GM19324 (cell line): ENCODE results near the gene ALAD.
"Not testable (repeated sequence)": the region's sequence is repeated elsewhere in the genome, so short reads cannot be mapped to it uniquely, and the experiment has no call there.

Source experiments
- ATAC-seq: cut with Tn5 transposase; IDR thresholded peaks from one replicate; pipeline ENCODE4 v1.9.1; 2021; ENCODE audit warnings: mild to moderate bottlenecking, moderate library complexity; ENCODE audit not compliant: unreplicated experiment, low FRiP score

Gene ALAD

DNA sequence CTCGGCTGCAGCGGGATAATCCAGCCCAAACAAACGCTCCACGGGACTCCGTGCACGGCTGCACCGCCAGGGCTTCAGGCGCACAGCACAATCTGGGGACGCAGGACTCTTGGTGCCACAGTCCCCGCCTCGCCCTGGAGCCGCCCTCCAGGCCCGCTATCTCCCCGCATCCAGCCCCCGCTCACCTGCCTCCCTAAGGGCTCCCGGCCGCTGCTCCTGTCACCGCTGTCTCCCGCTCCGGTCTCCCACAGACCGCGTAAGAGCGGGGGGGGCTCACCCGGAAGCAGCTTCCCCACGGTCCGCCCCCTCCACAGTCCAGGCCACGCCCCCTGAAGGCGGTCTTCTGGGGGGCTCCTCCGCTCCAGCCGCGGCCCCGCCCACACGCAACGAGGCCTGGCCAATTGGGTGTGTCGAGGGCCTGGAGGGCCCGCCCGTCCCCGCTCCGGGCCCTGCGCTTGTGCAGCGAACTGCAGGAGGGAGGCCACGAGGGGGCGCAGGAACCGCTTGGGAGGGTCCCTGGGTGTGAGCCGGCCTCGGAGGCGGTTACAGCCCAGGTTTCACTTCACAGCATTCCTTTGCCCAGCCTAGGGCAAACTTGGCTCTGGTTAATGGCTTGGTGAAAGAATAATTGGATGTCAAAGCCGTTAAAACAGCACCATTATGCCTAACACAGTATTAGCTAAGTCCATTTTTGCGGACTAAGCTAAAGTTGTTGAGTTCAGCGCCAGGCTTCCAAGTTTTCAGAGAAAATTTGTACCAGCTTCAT lies at the start of gene ALAD:
ALAD (minus strand) TSS at position 258 of the 766 bp plus-strand sequence. CDS start 7,725 bp downstream, outside the sequence.
- peak; percentile 100 for ATAC-seq

DNA sequence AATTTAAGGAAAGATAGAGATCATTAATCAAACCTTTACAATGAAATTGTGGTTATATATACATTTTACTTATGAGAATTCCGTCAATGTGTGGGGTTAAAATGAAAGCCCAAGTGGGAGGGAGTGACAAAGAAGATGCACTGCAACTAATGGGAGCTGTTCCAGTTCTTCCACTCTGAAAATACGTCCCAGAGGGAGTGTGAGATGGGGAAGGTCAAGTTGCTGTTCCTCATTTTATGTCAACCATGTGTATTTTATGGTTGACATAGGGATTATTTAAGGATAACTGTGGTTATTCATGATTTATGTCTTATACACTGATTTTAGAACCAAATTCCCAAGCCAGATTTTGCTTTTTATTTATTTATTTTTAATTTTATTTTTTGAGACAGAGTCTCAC lies 48.3 kb upstream of the ALAD start:
- no peak for ATAC-seq

DNA sequence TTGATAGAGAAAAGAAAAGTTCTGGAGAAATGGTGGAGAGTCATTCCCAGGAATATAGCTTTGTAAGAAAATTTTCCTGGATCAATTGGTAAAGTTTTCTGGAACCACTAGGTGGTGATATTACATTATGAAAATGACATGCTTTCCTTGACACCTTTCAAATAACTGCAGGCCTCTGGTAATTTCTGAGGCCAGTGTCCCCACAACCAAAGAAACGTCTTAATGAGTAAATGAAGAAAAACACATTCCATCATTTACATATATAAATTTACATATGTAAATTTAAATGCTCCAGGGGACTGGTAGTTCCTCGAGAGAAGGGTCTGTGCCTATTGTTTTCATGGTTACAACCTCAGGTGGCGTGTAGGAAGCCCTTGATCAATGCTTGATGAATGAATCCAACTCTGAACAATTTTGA lies 45.2 kb upstream of the ALAD start:
- ATAC-seq = no peak

DNA sequence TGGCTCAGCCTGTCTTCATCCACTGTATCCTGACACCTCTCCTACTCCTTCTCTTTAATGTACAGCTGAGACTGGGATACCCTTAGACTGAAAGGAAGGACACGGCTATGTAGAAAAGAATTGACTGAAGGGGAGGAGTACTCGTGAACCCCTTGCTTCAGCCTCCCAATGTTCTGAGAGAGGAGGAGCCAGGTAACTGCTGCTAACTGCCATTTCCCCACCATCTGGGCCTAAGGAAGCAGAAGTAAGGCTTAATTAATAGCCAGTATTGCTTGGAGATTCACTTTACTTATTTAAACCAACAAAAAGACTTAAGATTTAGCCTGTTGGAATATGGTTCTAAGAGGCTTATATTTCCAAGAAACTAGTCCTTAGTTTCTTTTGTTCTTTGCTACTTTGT lies 43.7 kb upstream of the ALAD start:
- ATAC-seq = no peak

GRCh38 chr9:113437716-113438115 lies 36.6 kb upstream of the ALAD start:
- ATAC-seq = not testable (repeated sequence)

DNA sequence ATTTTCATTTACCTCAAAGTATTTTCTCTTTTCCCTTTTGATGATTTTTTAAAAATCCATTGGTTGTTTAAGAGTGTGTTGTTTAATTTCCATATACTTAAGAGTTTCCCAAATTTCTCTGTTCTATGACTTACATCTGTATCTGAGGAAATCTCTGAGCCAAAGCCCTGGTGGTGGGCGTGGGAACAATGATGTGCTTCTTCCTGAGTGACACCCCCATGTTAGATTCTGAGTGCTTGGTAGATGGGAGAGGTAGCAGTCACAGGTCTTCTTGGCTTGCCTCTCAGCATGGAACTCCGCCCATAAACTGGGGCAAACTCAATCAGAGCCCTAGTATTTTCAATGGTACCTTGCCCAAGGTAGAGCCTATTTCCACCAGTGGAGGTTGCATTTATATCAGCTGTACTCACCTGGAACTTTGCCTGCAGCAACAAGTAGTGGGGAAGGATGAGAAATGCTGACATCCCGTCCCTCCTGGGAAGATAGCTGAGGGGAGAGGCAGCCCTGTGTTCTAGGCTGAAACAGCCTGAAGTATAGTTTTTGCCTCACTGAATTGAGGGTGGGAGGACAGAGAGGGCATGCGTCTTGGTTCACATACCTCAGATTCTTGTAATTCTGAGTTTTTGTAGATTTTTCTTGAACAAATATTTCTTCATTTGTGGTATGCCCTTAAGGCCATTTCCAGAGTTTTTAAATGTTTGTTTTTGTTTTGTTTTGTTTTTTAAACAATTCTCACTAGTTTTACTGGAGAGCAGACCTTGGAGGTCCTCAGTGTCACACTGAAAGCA lies 35.8 kb upstream of the ALAD start:
- ATAC-seq = no peak

DNA sequence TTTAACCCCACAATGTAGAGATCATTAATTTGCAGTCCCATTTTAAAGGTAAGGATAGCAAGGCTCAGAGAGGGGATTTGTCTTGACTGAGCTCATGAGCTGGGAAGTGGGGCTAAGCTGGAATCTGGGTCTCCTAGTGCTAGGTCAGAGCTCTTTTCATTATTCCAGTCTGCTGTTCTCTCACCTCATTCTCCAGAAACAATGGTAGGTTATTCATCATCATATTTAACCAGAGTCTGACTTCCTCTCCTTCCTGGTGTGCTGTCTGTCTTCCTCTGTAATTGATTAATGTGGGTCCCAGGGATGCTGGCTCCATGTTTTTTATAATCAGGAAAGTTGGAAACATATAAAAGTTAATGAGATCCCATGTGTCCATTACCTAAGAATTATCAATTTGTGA lies 30.1 kb upstream of the ALAD start:
- no peak for ATAC-seq

- ATAC-seq = no peak
Observed at GRCh38 chr9:113428062-113428615, 27.1 kb upstream of the ALAD start.

GRCh38 chr9:113427629-113428028 lies 26.5 kb upstream of the ALAD start:
- no peak for ATAC-seq

GRCh38 chr9:113426701-113427100 lies 25.6 kb upstream of the ALAD start:
- no peak for ATAC-seq

- ATAC-seq = no peak
Observed at GRCh38 chr9:113425072-113425471, 24.0 kb upstream of the ALAD start.

DNA sequence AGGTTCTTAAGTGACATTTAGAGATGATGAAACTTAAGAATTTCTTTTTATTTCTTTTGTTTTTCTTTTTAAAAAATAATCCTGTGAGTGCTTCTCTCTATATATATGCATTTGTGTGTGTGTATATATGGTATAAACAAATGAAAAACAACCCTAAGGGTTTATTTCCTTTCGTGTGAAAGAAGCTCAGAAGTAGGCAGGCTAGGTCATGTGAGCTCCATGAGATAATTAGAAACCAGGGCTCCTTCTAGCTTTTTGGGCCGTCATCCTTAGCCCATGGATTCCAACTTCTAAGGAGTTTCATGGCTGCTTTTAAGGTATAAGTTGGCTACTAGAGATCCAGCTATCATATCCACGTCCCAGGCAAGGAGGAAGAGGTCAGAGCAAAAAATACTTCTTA lies 20.6 kb upstream of the ALAD start:
- no peak for ATAC-seq

GRCh38 chr9:113417370-113417769 lies 16.3 kb upstream of the ALAD start:
- ATAC-seq = no peak

GRCh38 chr9:113416149-113416721 lies 15.2 kb upstream of the ALAD start:
- ATAC-seq = peak; percentile 97

DNA sequence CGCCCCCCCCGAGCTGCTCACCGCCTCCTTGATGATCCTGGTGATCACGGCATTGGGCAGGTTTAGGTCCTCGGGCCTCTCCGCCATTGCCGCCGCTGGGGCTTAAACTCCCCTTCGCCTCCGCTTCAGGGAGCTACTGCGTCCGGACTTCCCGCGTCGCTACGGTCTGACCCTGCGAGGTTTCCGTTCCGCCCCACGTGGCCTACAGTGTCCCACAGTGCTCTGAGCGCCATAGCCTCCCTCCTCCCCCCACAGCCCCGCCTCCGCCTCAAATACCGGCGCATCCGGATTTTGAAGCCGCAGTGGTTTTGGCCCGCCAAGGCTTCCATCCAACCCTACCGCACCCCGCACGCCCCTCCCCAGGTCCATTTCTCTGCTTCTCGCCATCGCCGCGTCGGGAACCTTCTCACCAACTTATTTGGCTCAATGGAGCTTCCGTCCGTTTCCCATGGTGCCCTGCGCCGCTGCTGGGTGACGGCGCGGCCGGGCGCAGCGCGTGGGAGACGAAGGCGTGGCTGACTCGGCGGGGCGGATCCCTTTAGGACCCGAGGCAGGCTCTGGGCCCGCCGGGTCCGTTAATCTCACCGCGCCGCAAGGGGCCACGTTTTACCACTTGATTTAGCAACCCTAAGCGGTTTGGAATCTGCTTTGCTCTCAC lies 9.3 kb upstream of the ALAD start, which contains the start of the genes C9orf43 and POLE3:
C9orf43 (plus strand) TSS at position 541 of the 658 bp plus-strand sequence. CDS start 2,747 bp downstream, outside the sequence.
POLE3 (minus strand) TSS at position 469 of the 658 bp plus-strand sequence; CDS start at position 87, 382 bp downstream.
- peak; percentile 95 for ATAC-seq

DNA sequence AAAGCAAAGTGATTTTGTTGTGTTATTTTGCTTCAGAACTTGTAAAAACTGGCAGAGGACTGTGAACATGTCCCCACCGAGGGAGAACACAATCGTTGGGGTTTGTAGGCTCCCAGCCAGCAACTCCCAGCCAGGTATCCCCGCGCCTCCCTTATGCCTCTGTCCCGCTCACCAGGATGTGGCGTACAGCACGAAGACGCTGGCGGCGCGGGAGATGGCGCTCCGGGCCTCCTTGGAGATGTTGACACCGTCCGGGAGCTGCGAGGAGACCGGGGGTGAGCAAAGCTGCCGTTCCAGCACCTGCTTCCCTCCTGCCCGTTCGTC lies 8.8 kb upstream of the ALAD start:
- ATAC-seq = no peak

- ATAC-seq = no peak
Observed at GRCh38 chr9:113409481-113409880, 8.4 kb upstream of the ALAD start.

GRCh38 chr9:113406873-113407511 lies 5.9 kb upstream of the ALAD start:
- ATAC-seq = not testable (repeated sequence)

GRCh38 chr9:113406353-113406752 lies 5.3 kb upstream of the ALAD start:
- not testable (repeated sequence) for ATAC-seq

DNA sequence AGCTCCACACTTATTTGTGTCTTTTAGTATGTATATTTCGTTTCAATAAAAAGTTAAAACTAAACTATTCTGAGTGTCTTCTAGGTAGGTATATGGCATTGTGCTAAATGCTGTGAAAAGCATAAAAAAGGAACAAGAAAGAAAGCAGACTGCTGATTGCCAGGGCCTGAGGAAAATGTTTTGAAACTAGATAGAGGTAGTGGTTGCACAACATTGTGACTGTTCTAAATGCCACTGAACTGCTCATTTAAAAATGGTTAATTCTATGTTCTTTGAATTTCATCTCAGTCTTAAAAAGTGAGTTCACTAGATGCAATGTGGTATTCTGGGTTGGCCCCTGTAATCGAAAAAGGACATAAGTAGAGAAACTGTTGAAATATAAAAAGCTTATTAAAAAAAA lies 2.6 kb upstream of the ALAD start:
- no peak for ATAC-seq
